CD4-positive, alpha-beta T cell treated with Interleukin-1 beta for 1 hour (primary cell): ENCODE results near the gene LSM3.

Experiments
- DNase-seq, 2 donors: peaks; one replicate each; pipeline ENCODE4 v3.0.0-alpha.2; 2020 to 2022

The LSM3 gene

GRCh38 chr3:14178247-14179113, at the start of gene LSM3, which contains the start of gene XPC:
Gene LSM3, plus strand, starts transcription at chr3:14178817. Its CDS starts 44 bp downstream, at chr3:14178861.
Gene XPC, minus strand, starts transcription at chr3:14178601. Its CDS starts 33 bp downstream, at chr3:14178568.
- peak; percentile 97 to 99 for DNase-seq

GRCh38 chr3:14129296-14129695, 49.3 kb upstream of the LSM3 start:
- no peak for DNase-seq

- DNase-seq, result no peak
Measured at GRCh38 chr3:14130230-14130629, 48.4 kb upstream of the LSM3 start.

GRCh38 chr3:14130707-14131106, 47.9 kb upstream of the LSM3 start:
- no peak for DNase-seq

DNA sequence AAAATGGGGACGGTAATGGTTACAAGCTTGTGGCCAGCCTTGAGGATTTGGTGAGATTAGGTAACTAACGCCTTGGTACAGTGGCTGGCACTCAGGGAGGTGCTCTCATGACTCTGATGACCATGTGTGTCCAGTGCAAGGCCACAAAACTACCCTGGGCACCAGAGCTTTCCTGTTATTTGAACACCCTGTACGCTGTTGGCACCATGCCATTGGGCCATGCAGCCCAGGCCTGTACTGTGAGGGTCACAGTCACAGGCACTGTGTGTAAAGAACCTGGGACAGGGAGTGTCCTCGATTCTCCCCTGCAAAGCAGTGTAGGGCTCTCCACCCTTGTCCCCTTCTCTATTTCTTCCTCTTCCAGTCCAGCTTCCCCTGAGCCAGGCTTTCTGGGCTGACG, 47.5 kb upstream of the LSM3 start:
- no peak for DNase-seq

DNA sequence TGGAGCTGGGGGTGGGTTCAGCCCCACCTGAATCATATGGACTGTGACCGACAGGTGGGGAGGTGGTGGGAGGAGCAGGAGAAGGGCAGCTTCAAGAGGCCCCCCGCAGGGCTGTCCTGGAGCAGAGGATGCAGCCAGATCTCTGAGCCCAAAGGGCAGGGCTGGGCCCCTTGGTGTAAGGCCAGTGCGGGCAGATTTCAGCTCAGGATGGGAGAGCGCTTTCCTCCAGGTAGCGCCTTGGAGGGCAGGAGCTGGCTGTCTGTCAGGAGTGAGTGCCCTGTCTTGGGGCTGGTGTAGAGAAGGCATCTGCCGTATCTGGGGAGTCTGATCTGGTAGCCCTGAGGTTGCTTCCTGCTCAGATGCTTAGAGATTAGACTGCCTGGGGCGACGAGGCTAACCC, 46.5 kb upstream of the LSM3 start:
- no peak for DNase-seq

DNA sequence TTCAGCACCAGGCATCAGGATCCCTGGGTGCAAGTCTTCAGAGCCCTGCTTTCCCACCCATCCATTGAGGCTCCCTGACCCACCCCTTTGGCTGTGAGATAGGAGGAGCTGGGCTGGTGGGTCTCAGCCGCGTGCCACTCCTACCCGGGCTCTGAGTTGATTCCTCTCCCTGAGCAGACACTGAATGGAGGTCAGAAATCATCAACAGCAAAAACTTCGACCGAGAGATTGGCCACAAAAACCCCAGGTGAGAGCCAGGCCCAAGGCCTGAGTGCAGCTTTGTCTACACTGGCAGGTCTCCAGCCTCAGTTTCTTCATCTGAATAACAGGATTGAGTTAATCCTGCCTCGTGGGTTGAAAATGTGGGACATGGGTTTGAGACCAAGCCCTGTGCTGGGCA, 45.9 kb upstream of the LSM3 start:
- no peak for DNase-seq

- no peak for DNase-seq
Measured at GRCh38 chr3:14133188-14133800, 45.3 kb upstream of the LSM3 start.

GRCh38 chr3:14133876-14134275, 44.7 kb upstream of the LSM3 start:
- DNase-seq, result no peak

- no peak for DNase-seq
Measured at GRCh38 chr3:14134291-14134690, 44.3 kb upstream of the LSM3 start.

DNA sequence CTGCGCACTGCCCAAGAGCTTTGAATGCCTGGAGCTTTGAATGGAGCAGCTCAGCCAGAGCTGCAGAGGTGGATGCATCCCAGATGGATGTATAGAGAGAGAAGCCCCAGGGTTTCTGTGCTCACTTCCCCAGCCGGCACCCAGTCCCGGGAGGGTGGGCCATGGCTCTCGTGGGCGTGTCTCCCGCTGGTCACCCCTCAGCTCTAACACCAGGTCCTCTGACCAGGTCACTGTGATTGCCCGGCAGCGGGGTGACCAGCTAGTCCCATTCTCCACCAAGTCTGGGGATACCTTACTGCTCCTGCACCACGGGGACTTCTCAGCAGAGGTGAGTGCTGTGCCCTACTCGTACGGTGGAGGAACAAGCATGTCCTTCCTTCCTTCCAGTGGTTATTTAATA, 43.0 kb upstream of the LSM3 start:
- DNase-seq, result no peak

GRCh38 chr3:14137004-14137403, 41.6 kb upstream of the LSM3 start:
- no peak for DNase-seq

GRCh38 chr3:14137445-14137844, 41.2 kb upstream of the LSM3 start:
- DNase-seq, result no peak

- no peak for DNase-seq
Measured at GRCh38 chr3:14138109-14138877, 40.3 kb upstream of the LSM3 start.

DNA sequence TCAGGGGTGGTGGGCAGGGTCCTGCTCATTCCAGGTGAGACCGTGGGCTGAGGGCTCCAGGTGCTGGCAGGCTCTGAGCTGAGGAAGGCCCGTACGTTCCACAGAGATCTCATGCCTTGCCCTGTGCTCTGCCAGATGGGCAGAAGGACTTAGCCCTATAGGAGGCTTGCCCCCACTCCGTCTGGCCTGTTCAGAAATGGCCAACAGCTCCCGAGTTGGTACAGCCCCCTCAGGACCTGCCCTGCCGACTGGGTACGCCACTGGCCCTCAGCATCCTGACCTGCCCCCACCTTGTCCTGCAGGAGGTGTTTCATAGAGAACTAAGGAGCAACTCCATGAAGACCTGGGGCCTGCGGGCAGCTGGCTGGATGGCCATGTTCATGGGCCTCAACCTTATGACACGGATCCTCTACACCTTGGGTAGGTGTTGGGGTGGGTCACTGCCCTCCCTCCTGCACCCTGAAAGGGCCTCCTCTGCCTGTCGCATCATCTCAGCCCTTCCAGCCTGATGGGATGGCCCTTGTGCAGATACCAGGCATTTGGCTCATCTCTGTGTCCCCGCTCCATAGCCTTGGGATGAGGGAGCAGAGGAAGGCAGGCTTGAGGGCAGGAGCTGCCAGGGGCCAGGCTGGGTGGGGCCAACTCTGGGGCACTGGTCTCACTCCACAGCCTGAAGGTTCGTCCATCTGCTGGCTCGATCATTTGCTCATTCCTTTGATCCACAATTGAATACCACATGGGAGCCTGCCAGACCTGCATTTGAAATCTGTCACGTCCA, 39.5 kb upstream of the LSM3 start:
- no peak for DNase-seq

DNA sequence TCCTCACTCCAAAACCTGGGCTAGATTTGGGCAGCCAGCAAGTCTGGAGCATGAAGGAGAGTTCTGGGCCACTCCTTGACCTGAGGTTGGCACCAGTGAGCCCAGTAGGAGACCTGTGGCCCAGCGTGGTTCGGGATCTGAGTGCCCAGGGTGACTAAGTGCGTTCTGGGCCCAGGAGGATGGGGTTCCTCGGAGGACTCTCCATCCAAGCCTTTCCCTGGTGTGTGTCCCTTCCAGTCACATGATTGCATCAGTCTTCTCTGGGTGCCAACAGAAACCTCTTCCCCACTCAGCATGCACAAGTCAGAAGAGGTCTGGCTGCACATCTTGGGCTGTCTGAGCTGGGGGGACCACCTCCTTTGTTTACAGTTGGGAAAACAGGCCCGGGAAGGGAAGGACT, 38.8 kb upstream of the LSM3 start:
- DNase-seq, result no peak

DNA sequence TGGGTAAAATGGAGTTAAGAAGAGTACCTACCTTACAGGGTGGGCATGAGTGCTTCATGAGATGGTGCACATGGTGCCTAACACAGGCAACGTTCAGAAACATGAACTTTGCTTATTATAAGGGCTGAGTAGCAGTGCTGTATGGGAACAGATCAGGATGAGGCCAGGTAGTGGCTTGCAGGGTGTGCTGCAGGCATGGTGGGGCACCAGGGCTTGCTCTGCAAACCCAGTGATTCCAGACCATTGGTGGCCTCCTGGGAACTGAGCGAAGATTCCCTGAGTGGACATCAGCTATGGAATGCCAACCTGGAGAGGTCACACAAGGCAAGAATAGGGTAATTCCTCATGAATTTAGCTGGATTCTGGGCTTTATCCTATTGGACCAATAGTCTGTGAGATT, 37.9 kb upstream of the LSM3 start:
- no peak for DNase-seq

DNA sequence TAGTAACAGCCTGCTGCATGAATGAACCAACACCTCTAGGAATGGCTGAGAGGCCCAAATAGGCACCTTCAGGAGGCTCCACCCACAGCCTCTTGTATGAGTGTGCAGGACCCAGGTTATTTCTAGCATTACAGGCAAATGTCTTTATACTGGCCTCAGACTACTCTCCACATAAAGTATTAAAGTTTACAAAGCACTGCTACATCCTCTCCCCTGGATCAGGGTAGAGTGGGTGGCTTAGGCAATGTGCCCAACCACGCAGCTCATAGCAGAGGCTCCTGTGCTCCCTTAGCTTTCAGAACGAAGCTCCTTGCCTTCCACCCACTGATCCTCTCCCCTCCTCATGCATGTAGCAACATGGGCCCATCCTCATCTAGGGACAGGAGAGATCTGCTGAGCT, 37.5 kb upstream of the LSM3 start:
- no peak for DNase-seq

DNA sequence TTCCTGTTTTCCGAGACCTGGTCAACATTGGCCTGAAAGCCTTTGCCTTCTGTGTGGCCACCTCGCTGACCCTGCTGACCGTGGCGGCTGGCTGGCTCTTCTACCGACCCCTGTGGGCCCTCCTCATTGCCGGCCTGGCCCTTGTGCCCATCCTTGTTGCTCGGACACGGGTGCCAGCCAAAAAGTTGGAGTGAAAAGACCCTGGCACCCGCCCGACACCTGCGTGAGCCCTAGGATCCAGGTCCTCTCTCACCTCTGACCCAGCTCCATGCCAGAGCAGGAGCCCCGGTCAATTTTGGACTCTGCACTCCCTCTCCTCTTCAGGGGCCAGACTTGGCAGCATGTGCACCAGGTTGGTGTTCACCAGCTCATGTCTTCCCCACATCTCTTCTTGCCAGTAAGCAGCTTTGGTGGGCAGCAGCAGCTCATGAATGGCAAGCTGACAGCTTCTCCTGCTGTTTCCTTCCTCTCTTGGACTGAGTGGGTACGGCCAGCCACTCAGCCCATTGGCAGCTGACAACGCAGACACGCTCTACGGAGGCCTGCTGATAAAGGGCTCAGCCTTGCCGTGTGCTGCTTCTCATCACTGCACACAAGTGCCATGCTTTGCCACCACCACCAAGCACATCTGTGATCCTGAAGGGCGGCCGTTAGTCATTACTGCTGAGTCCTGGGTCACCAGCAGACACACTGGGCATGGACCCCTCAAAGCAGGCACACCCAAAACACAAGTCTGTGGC, 36.8 kb upstream of the LSM3 start:
- DNase-seq, result peak in 1 of 2 donors; percentile 18

- peak; percentile 76 to 83 for DNase-seq
Measured at GRCh38 chr3:14142567-14143270, 35.9 kb upstream of the LSM3 start.
